Activated naive CD4-positive, alpha-beta T cell treated with Interleukin-2 at 50 U/mL for 16 hours (primary cell): ENCODE data around the gene SOX21.
A peak's percentile ranks its signal among the peaks of the same experiment; 100 is the strongest.

Source experiments
- DNase-seq: peaks from one replicate; pipeline ENCODE4 v3.0.0-alpha.2; 2020

Gene SOX21

DNA sequence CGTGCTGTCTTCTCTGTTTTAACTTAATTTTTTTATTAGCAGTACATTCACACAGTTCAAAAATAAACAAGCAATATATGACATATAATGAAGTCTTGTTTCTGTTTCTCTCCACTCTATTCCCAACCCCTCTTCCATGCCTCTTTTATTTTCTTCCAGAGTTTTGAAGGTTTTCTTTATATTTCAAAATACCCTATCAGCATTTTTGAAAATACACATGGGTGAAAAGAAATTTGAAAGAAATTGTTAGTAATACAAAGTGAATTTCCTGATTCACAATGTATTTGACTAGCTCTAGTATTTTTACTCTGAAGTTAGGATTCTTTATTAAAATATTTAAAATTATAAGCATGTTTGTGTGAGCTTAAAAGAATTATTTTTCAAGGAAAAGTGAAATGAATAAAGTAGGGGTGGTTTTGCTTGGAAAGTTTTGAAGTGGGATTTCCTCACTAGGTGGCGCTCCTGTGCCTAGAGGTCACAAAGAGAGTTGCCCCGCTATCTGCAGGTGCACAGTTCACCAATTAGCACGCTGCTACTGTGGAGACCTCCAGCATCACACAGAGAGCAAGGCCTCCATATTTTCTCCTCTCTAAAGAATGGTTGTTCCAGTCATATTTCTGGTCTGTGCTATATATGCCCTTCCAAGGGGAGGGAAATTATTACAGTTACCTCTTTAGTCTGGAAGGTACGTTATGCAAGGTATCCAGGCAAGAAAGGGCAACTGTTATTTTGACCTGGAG is 37.6 kb downstream of the SOX21 start:
- peak; percentile 44 for DNase-seq

- DNase-seq = no peak
These were observed 38.5 kb downstream of the SOX21 start for GRCh38 chr13:94673851-94674250.

DNA sequence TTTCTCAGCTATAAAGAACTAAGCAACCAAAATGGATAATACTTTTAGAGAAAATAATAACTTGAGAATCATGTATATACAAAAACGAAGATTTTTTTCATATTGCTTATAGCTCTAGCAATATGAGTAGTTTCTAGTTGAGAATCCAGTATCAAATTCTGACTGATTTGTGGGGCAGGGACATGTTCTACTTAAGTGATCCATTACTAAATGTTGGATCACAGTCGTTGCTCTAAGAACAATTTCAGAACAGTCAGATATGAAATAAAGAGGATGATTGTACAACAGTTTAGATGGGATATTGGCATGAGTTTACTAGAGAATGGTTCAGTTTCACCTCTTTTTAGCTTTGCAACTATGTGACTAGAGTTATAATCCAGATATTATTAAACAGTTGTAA is 39.9 kb downstream of the SOX21 start:
- no peak for DNase-seq

GRCh38 chr13:94667190-94667589 is 45.2 kb downstream of the SOX21 start:
- DNase-seq = no peak

DNA sequence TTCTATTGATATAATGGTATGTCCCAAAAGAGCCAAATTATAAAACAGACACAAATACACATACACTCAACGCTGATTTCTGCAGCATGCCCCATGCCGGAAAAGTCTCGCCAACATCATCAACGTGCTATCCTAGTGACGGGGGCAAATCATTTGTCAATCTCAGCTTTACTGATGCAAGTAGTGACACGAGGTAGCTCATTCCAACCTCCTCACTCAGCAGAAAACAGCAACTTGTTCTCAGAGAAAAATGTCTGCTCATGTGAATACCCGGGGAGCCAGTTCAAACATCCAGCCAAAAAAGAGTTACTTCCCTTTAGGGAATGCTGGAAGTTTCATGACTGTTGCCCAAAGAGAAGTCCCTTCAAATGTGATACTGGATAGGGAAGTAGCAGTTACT is 46.3 kb downstream of the SOX21 start:
- no peak for DNase-seq

DNA sequence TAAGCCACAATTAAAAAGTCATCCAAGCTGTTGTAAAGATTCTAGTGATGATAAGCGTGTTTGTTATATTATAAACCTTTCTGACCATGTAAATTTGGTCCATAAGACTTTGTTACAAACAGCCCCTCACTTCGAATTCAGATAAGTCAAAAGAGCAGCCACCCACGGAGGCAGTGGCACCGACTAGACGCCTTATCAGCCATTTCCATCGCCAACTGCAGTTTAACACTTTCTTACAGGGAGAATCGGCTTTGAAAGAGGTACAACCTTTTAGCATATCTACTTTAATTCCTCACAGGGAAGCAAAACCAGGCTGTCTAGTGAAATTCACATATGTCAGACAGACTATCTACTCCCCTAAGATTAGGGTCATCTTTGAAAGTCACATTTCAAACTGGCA is 47.5 kb downstream of the SOX21 start:
- DNase-seq = no peak

GRCh38 chr13:94662274-94662945 is 49.9 kb downstream of the SOX21 start:
- DNase-seq = no peak

- no peak for DNase-seq
These were observed 50.9 kb downstream of the SOX21 start for GRCh38 chr13:94661406-94661805.

GRCh38 chr13:94660695-94661326 is 51.5 kb downstream of the SOX21 start:
- DNase-seq = no peak
